ENCODE data around the gene MAK. TPM values are rescaled to one million over a fixed set of nuclear protein-coding genes. Genes with fewer than 3 reads are reported as not detected.

The MAK gene, protein sequence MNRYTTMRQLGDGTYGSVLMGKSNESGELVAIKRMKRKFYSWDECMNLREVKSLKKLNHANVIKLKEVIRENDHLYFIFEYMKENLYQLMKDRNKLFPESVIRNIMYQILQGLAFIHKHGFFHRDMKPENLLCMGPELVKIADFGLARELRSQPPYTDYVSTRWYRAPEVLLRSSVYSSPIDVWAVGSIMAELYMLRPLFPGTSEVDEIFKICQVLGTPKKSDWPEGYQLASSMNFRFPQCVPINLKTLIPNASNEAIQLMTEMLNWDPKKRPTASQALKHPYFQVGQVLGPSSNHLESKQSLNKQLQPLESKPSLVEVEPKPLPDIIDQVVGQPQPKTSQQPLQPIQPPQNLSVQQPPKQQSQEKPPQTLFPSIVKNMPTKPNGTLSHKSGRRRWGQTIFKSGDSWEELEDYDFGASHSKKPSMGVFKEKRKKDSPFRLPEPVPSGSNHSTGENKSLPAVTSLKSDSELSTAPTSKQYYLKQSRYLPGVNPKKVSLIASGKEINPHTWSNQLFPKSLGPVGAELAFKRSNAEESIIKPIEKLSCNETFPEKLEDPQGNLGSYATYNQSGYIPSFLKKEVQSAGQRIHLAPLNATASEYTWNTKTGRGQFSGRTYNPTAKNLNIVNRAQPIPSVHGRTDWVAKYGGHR
- total RNA-seq (not detected in 2 replicates), polyA plus RNA-seq (0.03 and 0.04 TPM in 2 replicates), polyA minus RNA-seq (0.14 TPM in 1 of 2 replicates, not detected in the other)
- 0.05 TPM for total RNA-seq (2013)

DNA sequence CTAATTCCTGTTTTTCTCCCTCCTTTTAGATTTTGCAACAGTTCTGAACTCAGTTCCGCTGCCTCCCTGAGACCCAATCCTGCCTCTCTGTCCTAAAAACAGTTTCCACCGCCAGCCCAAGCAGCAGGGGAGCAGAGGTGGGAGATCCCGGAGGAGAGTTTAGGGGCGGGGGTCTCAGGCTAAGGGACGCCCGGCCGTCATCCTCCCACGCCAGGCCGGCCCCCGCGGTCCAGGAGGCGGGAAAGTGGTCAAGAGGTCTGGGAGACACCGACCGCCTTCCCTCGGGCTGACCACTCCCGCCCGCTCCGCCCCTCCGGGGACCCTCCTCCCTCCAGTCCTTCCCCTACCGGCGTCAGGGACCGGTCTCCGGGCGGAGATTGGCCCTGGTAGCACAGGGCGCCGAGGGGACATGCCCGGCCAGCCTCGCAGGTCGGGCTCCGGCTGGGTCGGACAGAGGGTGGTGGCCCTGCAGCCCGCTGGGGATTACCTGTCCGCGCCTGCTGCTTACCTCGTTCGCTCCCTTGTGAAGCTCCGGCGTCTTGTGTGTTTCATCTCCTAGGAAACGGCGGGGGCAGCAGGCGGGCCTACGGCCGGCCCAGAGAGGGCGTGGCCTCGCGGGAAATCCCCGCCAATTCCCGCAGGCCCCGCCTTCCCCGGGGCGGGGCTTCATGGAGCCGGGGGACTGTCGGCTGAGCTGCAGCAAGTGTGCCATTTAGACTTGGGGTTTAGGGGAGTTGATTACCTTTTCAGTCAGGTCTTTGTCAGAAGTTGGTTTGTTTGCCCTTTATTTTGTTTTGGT is at the start of gene MAK:
MAK (minus strand) TSS at position 545 of the 799 bp plus-strand sequence. CDS start 7,891 bp downstream, outside the sequence.
- H3K9me3 ChIP-seq (ENCODE audit: control extremely low read depth in 1 of 3, control insufficient read depth in 2 of 3, insufficient read depth in 1 of 3, low read length in 2 of 3) = peaks cover 0 to 21% (median 7%) of the 10 kb centered on the region in 3 donors
- no peaks in the 10 kb centered on the region for H3K79me2 ChIP-seq (ENCODE audit: control insufficient read depth, insufficient read depth, low read length)
- peaks cover 0 to 40% (median 28%) of the 10 kb centered on the region in 4 experiments for H3K27me3 ChIP-seq (replicated peaks in 1 of 4; ENCODE audit: control extremely low read depth in 1 of 4, control insufficient read depth in 3 of 4, insufficient read depth in 4 of 4, low read length in 3 of 4)
- intact Hi-C loops (cut with micrococcal nuclease) = loop anchor here (1.0 to 5.0 kb wide), 9 partner anchors 51 to 699 kb away; partner anchors contain the start of genes ELOVL2, NEDD9, SMIM13 and TMEM14B
- peaks cover 27% of the 10 kb centered on the region for H3K4me1 Mint-ChIP-seq
- peak within 1 kb of the TSS in 1 of 2 donors; percentile 67 for H3K27ac ChIP-seq (ENCODE audit: low read length in 2 of 2)
- peaks cover 55% of the 10 kb centered on the region for H3K27me3 Mint-ChIP-seq
- peak within 1 kb of the TSS; percentile 91 for H3K27ac Mint-ChIP-seq
- CTCF ChIA-PET = interaction anchor here (1.0 to 1.5 kb wide), 3 partner anchors 9 to 372 kb away, joined by 3 read pairs; no protein-coding TSS in a partner anchor
- H3K4me2 ChIP-seq (replicated peaks; ENCODE audit: low read depth, low read length, poor library complexity, severe bottlenecking) = peak within 1 kb of the TSS; percentile 87
- ATAC-seq (ENCODE audit: low read depth) (peak; percentile 96), DNase-seq (peak; percentile 96)
- peak within 1 kb of the TSS; percentile 75 for H3K9ac ChIP-seq (ENCODE audit: low read length)
- H3K4me3 Mint-ChIP-seq = peak within 1 kb of the TSS; percentile 93
- no peaks in the 10 kb centered on the region for H3K36me3 ChIP-seq (replicated peaks in 1 of 2; ENCODE audit: control extremely low read depth in 1 of 2, control insufficient read depth in 1 of 2, extremely low read depth in 1 of 2, insufficient read depth in 2 of 2, low read length in 1 of 2)
- POLR2A ChIA-PET = no interaction called here
- TF ChIP-seq, protein P1, sequence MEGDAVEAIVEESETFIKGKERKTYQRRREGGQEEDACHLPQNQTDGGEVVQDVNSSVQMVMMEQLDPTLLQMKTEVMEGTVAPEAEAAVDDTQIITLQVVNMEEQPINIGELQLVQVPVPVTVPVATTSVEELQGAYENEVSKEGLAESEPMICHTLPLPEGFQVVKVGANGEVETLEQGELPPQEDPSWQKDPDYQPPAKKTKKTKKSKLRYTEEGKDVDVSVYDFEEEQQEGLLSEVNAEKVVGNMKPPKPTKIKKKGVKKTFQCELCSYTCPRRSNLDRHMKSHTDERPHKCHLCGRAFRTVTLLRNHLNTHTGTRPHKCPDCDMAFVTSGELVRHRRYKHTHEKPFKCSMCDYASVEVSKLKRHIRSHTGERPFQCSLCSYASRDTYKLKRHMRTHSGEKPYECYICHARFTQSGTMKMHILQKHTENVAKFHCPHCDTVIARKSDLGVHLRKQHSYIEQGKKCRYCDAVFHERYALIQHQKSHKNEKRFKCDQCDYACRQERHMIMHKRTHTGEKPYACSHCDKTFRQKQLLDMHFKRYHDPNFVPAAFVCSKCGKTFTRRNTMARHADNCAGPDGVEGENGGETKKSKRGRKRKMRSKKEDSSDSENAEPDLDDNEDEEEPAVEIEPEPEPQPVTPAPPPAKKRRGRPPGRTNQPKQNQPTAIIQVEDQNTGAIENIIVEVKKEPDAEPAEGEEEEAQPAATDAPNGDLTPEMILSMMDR (IDR thresholded peaks at IDR 0.05) = no peak
- TF ChIP-seq EZH2 (IDR thresholded peaks at IDR 0.05; ENCODE audit: borderline replicate concordance, insufficient read depth, low read depth, low read length, poor library complexity, severe bottlenecking) = no peak
- peak within 1 kb of the TSS; percentile 59 to 78 (median 66) for H3K4me3 ChIP-seq (ENCODE audit: control extremely low read depth in 1 of 5, extremely low read depth in 1 of 5, insufficient read depth in 1 of 5, low read depth in 2 of 5, low read length in 4 of 5)
- peaks cover 2% of the 10 kb centered on the region for H3K9me3 Mint-ChIP-seq (ENCODE audit: insufficient read depth)
- H2AFZ ChIP-seq (ENCODE audit: insufficient read depth, low read depth, low read length, poor library complexity, severe bottlenecking) = peak within 1 kb of the TSS; percentile 44
- no peaks in the 10 kb centered on the region for H4K20me1 ChIP-seq (ENCODE audit: control insufficient read depth, insufficient read depth, low read length, poor library complexity, severe bottlenecking)
- peaks cover 26 to 27% of the 10 kb centered on the region in 2 donors for H3K4me1 ChIP-seq (ENCODE audit: control insufficient read depth in 2 of 2, insufficient read depth in 2 of 2, low read length in 2 of 2)
- WGBS (ENCODE audit: insufficient coverage) = under 1% methylated on average over 48 of the region's 53 CpGs
